ENCODE data around the gene S100A3.
"Not testable (repeated sequence)": the region's sequence is repeated elsewhere in the genome, so short reads cannot be mapped to it uniquely, and the experiment has no call there.

S100A3 gene

DNA sequence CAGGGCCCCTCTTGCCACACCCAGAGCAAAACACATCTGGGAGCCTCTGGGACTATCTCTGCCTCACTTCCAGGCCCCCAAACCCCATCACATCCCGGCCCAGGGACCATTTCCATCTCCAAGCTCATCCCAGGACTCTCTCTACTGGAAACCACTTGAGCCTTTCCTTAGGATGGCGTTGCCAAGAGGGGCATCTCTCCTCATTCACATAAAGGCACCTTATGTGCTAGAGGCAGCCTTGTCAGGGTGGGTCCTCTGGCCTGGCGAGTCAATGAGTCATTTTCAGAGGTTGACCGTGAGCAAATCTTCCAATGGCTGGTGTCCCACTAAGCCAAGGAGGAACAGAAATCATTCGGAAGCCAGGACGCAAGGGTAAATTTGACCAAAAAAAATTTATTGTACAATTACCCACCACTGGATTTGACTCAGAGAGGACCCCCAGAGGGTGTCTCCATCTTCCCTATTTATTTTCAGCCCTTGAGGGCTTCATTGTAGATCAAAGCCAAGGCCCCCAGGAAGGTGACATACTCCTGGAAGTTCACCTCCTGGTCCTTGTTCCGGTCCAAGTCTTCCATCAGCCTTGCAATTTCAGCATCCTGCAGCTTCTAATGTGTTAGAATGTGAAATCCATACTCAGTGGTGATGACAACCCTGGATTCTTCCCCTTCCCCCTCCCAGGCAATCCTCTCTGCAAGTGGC lies 14.7 kb downstream of the S100A3 start:
- peak; percentile 43 for DNase-seq

GRCh38 chr1:153533689-153534201 lies 15.3 kb downstream of the S100A3 start:
- peak; percentile 85 for DNase-seq

GRCh38 chr1:153532769-153533599 lies 16.1 kb downstream of the S100A3 start:
- peak; percentile 93 for DNase-seq

- DNase-seq: peak; percentile 45
These were observed 16.9 kb downstream of the S100A3 start for GRCh38 chr1:153532181-153532580.

DNA sequence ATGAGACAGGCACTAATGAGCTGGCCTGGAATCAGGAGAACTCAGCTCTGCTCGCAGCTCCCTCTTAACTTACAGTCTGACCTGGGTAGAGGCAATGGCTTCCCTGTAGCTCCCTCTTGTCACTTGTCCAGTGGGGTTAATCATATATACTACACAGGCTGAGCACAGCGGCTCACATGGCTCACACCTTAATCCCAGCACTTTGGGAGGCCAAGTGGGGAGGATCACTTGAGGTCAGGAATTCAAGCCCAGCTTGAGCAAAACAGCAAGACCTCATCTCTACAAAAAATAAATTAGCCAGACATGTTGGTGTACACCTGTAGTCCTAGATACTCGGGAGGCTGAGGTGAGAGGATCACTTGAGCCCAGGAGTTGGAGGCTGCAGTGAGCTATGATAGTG lies 17.4 kb downstream of the S100A3 start:
- no peak for DNase-seq

- DNase-seq: no peak
These were observed 21.4 kb downstream of the S100A3 start for GRCh38 chr1:153527683-153528040.

- DNase-seq: no peak
These were observed 21.9 kb downstream of the S100A3 start for GRCh38 chr1:153527023-153527682.

DNA sequence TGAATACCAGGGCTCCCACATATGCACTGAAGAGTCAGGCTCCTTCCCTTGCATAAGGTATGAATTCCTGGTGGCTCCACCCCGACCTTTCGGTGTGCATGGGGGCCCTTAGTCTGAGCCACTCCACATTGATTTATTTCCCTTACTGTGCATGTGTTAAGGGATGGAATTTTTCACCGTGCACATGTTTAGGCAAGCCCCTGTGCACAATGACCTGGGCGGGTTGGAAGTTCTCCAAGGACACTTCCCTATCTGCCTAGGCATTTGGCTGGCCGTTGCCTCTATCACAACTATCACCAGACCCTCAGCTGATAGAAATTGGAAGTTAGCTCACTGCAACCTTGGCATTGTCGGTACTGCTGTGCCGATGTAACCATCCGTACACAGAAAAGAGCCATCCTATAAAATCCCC lies 22.9 kb downstream of the S100A3 start:
- no peak for DNase-seq

GRCh38 chr1:153525088-153525728 lies 23.9 kb downstream of the S100A3 start:
- no peak for DNase-seq

- DNase-seq: not testable (repeated sequence)
These were observed 26.6 kb downstream of the S100A3 start for GRCh38 chr1:153522353-153523048.

- not testable (repeated sequence) for DNase-seq
These were observed 27.2 kb downstream of the S100A3 start for GRCh38 chr1:153521808-153522207.

DNA sequence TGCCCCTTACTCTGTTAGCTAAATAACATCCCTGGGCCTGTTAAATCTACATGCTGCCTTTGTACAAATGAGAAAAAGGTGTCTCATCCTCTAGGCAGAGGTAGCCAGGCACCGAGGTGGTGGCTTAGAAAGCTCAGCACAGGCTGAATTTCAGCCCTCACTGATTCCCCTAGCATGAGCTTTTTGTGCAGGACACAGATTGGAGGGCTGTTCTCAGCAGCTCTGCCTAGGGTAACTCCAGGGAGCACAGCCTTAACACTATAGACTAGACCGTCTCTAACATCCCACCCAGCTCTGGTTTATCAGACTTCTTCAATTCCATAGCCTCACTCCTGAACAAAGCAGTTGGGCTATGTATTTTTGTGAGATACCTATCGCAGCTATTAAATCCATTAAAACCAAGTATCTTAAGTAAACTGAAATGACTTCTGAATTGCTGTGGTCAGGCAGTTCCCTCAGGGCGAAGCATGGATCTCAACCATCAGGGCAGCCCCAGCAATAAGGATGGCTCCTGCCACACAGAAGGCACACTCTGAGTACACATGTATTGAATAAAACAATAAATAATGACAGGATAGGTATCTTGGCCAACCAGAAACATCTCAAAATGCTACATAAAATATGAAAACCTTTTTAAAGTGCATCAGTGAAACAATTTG lies 28.1 kb downstream of the S100A3 start:
- no peak for DNase-seq

DNA sequence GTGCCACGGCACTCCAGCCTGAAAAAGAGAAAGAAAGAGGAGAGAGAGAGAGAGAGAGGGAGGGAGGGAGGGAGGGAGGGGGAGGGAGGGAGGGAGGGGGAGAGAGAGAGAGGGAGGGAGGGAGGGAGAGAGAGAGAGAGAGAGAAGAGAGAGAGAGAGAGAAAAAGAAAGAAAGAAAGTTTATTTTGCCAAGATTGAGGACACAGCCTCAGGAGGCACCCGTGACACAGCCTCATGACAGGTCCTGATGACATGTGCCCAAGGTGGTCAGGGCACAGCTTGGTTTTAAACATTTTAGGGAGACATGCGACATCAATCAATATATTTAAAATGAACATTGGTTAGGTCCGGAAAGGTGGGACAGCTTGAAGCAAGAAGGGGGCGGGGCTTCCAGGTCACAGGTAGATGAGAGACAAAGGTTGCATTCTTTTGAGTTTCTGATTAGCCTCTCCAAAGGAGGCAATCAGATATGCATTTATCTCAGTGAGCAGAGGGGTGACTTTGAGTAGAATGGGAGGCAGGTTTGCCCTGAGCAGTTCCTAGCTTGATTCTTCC lies 28.8 kb downstream of the S100A3 start:
- DNase-seq: not testable (repeated sequence)

DNA sequence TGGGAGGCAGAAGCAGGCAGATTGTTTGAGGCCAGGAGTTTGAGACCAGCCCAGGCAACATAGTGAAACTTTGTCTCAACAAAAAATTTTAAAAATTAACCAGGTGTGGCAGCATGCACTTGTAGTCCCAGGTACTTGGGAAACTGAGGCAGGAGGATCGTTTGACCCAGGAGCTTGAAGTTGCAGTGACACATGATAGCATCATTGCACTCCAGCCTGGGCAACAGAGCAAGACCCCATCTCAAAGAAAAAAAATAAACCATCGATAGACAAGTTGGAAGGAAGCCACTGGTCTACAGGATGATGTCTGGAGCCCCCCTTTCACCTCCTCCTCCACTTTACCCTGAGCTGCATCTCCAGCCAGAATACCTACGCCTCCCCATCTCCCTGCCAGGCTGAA lies 29.8 kb downstream of the S100A3 start:
- no peak for DNase-seq

- DNase-seq: peak; percentile 78
These were observed 33.3 kb downstream of the S100A3 start for GRCh38 chr1:153515504-153516394.

DNA sequence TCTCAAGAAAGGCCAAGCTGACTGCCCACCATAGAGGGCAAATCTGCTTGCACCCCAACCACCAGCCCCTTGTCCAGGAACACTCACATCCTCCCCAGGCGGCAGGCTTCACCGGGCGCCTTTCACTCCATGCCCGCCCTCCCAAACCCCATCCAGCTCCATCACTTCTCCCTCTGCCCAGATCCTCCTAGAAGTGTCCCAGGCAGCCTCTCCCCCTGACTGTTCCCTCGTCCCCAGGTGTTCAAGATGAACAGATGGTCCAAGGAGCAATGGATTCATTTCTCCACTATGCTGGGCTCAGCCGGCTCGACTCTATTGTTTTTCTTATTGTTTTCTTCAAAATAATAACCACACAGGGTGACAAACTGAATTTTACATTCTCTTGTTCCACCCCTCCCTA lies 35.4 kb downstream of the S100A3 start:
- DNase-seq: no peak

DNA sequence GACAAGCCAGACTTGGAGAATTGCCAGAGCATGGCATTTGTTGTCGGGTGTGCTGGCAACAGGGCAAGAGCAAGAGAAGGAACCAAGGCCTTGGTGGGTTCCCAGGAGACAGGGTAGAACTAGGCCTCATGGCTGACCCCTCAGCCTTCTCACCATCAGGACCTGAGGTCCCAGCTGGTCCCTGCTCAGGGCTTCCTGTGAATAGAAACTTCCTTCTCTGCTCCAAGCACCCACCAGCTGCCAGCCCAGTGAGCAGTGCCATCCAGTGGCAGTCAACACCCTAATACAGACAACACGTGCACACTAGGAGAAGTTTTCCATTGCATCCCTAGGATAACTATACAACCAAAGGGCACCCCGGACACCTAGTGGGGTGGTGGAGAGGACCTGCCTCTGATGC lies 36.0 kb downstream of the S100A3 start:
- peak; percentile 41 for DNase-seq

- DNase-seq: peak; percentile 88
These were observed 38.1 kb downstream of the S100A3 start for GRCh38 chr1:153510984-153511410.

DNA sequence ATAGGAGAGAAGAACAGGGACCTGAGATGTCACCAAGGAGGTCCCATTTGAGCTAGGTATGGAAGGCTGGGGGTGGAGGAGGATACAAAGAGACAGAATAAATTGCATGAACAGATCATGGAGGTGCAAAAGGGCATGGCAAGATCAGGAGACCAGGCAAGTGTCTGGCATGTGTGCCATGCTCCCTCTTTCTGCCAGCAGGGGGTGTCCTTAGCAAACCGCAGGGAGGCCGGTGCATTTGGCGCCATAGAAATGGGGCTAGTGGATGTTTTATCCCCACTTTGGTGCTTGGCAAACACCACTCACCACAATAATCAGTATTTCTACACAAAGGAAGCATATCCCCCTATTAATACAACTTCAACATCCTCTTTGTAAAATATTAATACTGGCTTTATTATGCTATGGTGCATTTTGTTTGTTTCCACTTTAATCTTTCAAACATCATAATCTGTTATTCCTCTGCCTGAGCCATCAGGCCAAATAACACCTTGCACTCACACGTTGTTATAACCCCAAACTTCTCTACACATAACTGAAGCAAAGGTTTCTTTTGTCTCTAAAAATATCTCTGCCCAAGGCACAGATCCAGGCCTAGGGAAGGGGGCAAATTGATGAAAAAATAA lies 39.2 kb downstream of the S100A3 start:
- peak; percentile 73 for DNase-seq

DNA sequence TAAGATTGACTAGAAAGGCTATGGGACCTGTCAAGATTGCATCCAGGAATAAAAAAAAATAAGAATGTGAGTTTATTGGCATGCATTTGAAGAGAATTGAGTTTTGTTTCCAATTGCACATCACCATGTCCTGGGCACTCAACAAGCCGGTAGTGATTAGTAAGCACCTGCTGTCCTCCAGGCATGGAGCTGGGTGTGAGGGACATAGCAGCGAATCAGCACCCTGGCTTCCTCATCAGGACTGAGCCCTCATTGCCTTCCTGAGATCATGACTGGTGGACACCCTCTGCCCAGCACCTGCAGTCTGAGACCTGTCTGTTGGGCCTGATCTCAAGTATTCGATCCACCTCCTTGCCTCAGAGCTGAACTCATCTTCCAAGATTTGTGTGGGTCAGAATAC lies 40.0 kb downstream of the S100A3 start:
- DNase-seq: no peak

All from DMS53 (cell line).